GM12878 (cell line): ENCODE results near the gene LCOR.

Experiments used
- CBX3 ChIP-seq: fragments of 200-600 bp; sonication (generic); IDR thresholded peaks from 2 replicates; pipeline ENCODE4 v1.6.1; 2016; ENCODE audit warnings: low read depth, borderline replicate concordance
- CHD1 ChIP-seq: IDR thresholded peaks from 2 replicates; pipeline ENCODE4 v1.6.1; 2012; ENCODE audit warnings: low read depth, low read length, improper control_type of control experiment
- CTCF ChIP-seq, 3 experiments: IDR thresholded peaks in 2 of 3; conservative IDR thresholded peaks in 1 of 3; 2 replicates each; pipeline ENCODE4 v1.5.1; 2011; ENCODE audit warnings: low read depth in 3 of 3, low read length in 3 of 3, mild to moderate bottlenecking in 3 of 3, control low read depth in 2 of 3, moderate library complexity in 2 of 3, inconsistent platforms in 1 of 3, mixed read lengths in 1 of 3; ENCODE audit not compliant: control insufficient read depth in 2 of 3, insufficient read depth in 1 of 3; ENCODE audit errors: extremely low read depth in 1 of 3
- EED ChIP-seq: sonication (generic); IDR thresholded peaks from 2 replicates; pipeline ENCODE4 v1.6.1; 2016; ENCODE audit warnings: antibody characterized with exemption, low read depth
- EP300 ChIP-seq, 2 experiments: fragments of 150-350 bp in 1 of 2; IDR thresholded peaks; 2 replicates each; pipeline ENCODE4 v1.6.1; 2011 to 2012; ENCODE audit warnings: low read depth in 2 of 2, low read length in 2 of 2, borderline replicate concordance in 1 of 2, improper control_type of control experiment in 1 of 2, inconsistent platforms in 1 of 2; ENCODE audit not compliant: control insufficient read depth in 1 of 2
- GABPA ChIP-seq: IDR thresholded peaks from 2 replicates; pipeline ENCODE4 v1.6.1; 2014; ENCODE audit warnings: antibody characterized with exemption, low read depth, mild to moderate bottlenecking, inconsistent platforms
- IRF5 ChIP-seq: fragments of 450-650 bp; IDR thresholded peaks from 2 replicates; pipeline ENCODE4 v1.6.1; 2017; ENCODE audit warnings: borderline replicate concordance
- MEF2B ChIP-seq: fragments of 450-650 bp; IDR thresholded peaks from 2 replicates; pipeline ENCODE4 v1.6.1; 2018; ENCODE audit warnings: mild to moderate bottlenecking, moderate library complexity; ENCODE audit not compliant: partially characterized antibody, poor library complexity, severe bottlenecking
- POLR2AphosphoS5 ChIP-seq: IDR thresholded peaks from 2 replicates; pipeline ENCODE4 v1.6.1; 2011; ENCODE audit warnings: mild to moderate bottlenecking, low read length, inconsistent platforms
- RAD21 ChIP-seq: IDR thresholded peaks from 2 replicates; pipeline ENCODE4 v1.6.1; 2011; ENCODE audit warnings: mild to moderate bottlenecking, low read depth, low read length, moderate library complexity; ENCODE audit not compliant: insufficient read depth
- RCOR1 ChIP-seq: conservative IDR thresholded peaks from 2 replicates; pipeline ENCODE4 v1.6.1; 2012; ENCODE audit warnings: low read depth, low read length, improper control_type of control experiment
- USF1 ChIP-seq: IDR thresholded peaks from 2 replicates; pipeline ENCODE4 v1.6.1; 2011; ENCODE audit warnings: borderline replicate concordance, low read depth, mild to moderate bottlenecking, moderate library complexity, mixed read lengths, low read length; ENCODE audit not compliant: insufficient read depth; ENCODE audit errors: extremely low read length
- ZNF274 ChIP-seq: IDR thresholded peaks from one replicate; pipeline ENCODE4 v1.8.0; 2011; ENCODE audit not compliant: insufficient read length, insufficient read depth

GRCh38 chr10:96789571-96790108 is 42.5 kb upstream of the LCOR start:
- no peak for TF ChIP-seq GABPA
- peak; percentile 48; the same call in 1 of the 2 replicates for TF ChIP-seq EED
- no peak for TF ChIP-seq ZNF274
- TF ChIP-seq CBX3: no peak
- no peak for TF ChIP-seq USF1
- TF ChIP-seq MEF2B: peak; percentile 57
- no peak for TF ChIP-seq RCOR1
- TF ChIP-seq IRF5: no peak
- peak in 2 of 3 experiments; percentile 25 to 28; a peak in 3 of 6 replicates for TF ChIP-seq CTCF (IDR thresholded peaks at IDR 0.05 in 2 of 3, conservative IDR thresholded peaks at IDR 0.05 in 1 of 3; ENCODE audit: control insufficient read depth in 2 of 3, extremely low read depth in 1 of 3, insufficient read depth in 1 of 3, low read depth in 3 of 3, low read length in 3 of 3)
- TF ChIP-seq EP300 (IDR thresholded peaks at IDR 0.05; ENCODE audit: borderline replicate concordance in 1 of 2, control insufficient read depth in 1 of 2, low read depth in 2 of 2, low read length in 2 of 2): no peak
- no peak for TF ChIP-seq RAD21
- no peak for TF ChIP-seq POLR2AphosphoS5
- no peak for TF ChIP-seq CHD1
